K562 (cell line): ENCODE data around the gene RALB. TPM values are rescaled to one million over a fixed set of nuclear protein-coding genes. Genes with fewer than 3 reads are reported as not detected.

Source experiments
- CHD7 ChIP-seq: fragments of 200-600 bp; sonication (generic); IDR thresholded peaks from one replicate; pipeline ENCODE4 v1.6.1; 2012; ENCODE audit warnings: mild to moderate bottlenecking, low read depth, low read length, inconsistent platforms
- ILK ChIP-seq: fragments of 450-650 bp; IDR thresholded peaks from 2 replicates; pipeline ENCODE4 v1.6.1; 2016; ENCODE audit warnings: missing genetic modification characterization, low read depth, mild to moderate bottlenecking, missing compliant biosample characterization, moderate library complexity, borderline replicate concordance
- LEF1 ChIP-seq: fragments of 450-650 bp; IDR thresholded peaks from 2 replicates; pipeline ENCODE4 v1.6.1; 2016; ENCODE audit warnings: mild to moderate bottlenecking
- MAFF ChIP-seq: IDR thresholded peaks from 2 replicates; pipeline ENCODE4 v1.6.1; 2012; ENCODE audit warnings: low read length, improper control_type of control experiment
- NFRKB ChIP-seq: fragments of 450-650 bp; IDR thresholded peaks from 2 replicates; pipeline ENCODE4 v1.6.1; 2016; ENCODE audit warnings: low read depth
- PATZ1 ChIP-seq: fragments of 250-450 bp; sonication (Bioruptor Pico); IDR thresholded peaks from 2 replicates; pipeline ENCODE4 v1.5.0; 2020; ENCODE audit warnings: mild to moderate bottlenecking, borderline replicate concordance
- RBBP5 ChIP-seq: fragments of 200-600 bp; sonication (generic); IDR thresholded peaks from 2 replicates; pipeline ENCODE4 v1.6.1; 2012; ENCODE audit warnings: borderline replicate concordance, mild to moderate bottlenecking, low read length, control low read depth, inconsistent platforms; ENCODE audit not compliant: insufficient read depth, poor library complexity, severe bottlenecking
- TCF15 ChIP-seq: fragments of 250-450 bp; sonication (Bioruptor Pico); IDR thresholded peaks from 2 replicates; pipeline ENCODE4 v1.8.0; 2022; ENCODE audit warnings: moderate library complexity, mild to moderate bottlenecking, inconsistent platforms
- XRCC4 ChIP-seq: IDR thresholded peaks from one replicate; pipeline ENCODE4 v1.6.1; 2011; ENCODE audit not compliant: insufficient read depth, insufficient read length; ENCODE audit errors: extremely low read depth
- ZKSCAN1 ChIP-seq: fragments of 150-350 bp; IDR thresholded peaks from 2 replicates; pipeline ENCODE4 v1.6.1; 2016; ENCODE audit warnings: low read depth, low read length
- polyA plus RNA-seq, 8 experiments: library from polyadenylated mRNA; depleted of rRNA in 4 of 8; stranded (reverse) in 5 of 8; unstranded in 3 of 8; fragments of >200 nt; fragmentation: Nextera tagmentation in 2 of 8; fragmentation: Illumina TruSeq in 1 of 8; extraction: Ambion mirVana in 2 of 8; extraction: Trizol in 1 of 8; gene quantifications; 2 replicates each; pipeline versions ENCODE4 v1.2.1 to v1.2.3, GENCODE V29; 2011 to 2014; ENCODE audit warnings: inconsistent platforms in 1 of 8, missing spikeins in 1 of 8
- total RNA-seq, 7 experiments: library from RNA; depleted of rRNA in 6 of 7; stranded (reverse); fragments of >200 nt in 6 of 7; fragmentation: Illumina TruSeq in 2 of 7; extraction: Trizol in 2 of 7; gene quantifications; 2 replicates each; pipeline versions ENCODE4 v1.2.1 to v1.2.3, GENCODE V29; 2011 to 2021; ENCODE audit warnings: low replicate concordance in 1 of 7

RALB gene
- total and polyA plus RNA-seq, 9 of the 15 experiments (the other 6 are each of a cell fraction or from before 2014, with no cell fraction given) = 14.8 to 65.6 (median 38.4) TPM

GRCh38 chr2:120252225-120253020 lies at the start of gene RALB (continued):
- no peak for TF ChIP-seq CHD7
- no peak for TF ChIP-seq XRCC4
- TF ChIP-seq TCF15 (CRISPR knock-in tag) = no peak
- no peak for TF ChIP-seq LEF1
- no peak for TF ChIP-seq RBBP5
- no peak for TF ChIP-seq MAFF
- no peak for TF ChIP-seq ZKSCAN1
- TF ChIP-seq PATZ1 (CRISPR knock-in tag) = no peak
- no peak; the same call in 1 of the 2 replicates for TF ChIP-seq NFRKB
- no peak for TF ChIP-seq ILK (tag)
